ENCODE measurements around the gene FAM168A.

The FAM168A gene

DNA sequence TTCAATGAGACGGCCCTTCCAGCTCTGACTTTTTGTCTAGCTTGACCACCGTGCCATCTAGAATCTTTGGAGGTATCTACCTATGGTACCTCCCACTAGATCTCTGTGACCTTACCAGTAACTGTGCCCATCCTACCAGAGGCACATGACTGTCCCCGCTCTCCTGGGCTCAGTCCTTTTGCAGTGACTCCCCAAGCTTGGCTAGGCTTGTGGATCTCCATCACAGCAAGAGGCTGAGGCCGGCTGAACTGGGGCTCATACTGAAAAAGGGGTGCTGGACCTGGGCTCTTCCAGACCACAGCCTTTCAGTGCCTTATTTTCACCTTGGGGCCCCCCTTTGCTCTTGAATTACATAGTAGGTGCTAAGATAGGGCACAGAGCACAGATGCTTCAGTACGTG is 194.4 kb downstream of the FAM168A start:
- H3K9me2 ChIP-seq (replicated peaks; ENCODE audit: insufficient read depth, low read length): no peaks in the 10 kb centered on the region
- H2AFZ ChIP-seq (ENCODE audit: low read depth, low read length, severe bottlenecking): no peak overlapping the region
- H3K9me3 ChIP-seq (ENCODE audit: insufficient read depth, low read length): no peaks in the 10 kb centered on the region
- H3K36me3 ChIP-seq (ENCODE audit: low read length): no peaks in the 10 kb centered on the region
- no peak overlapping the region for H3K27ac ChIP-seq (ENCODE audit: low read depth, low read length)
- H3K9ac ChIP-seq (ENCODE audit: low read length): no peak overlapping the region
- H3K4me2 ChIP-seq (ENCODE audit: low read depth, low read length, poor library complexity, severe bottlenecking): no peak overlapping the region
- H4K20me1 ChIP-seq (ENCODE audit: low read depth, low read length): no peaks in the 10 kb centered on the region
- TF ChIP-seq, protein P1, sequence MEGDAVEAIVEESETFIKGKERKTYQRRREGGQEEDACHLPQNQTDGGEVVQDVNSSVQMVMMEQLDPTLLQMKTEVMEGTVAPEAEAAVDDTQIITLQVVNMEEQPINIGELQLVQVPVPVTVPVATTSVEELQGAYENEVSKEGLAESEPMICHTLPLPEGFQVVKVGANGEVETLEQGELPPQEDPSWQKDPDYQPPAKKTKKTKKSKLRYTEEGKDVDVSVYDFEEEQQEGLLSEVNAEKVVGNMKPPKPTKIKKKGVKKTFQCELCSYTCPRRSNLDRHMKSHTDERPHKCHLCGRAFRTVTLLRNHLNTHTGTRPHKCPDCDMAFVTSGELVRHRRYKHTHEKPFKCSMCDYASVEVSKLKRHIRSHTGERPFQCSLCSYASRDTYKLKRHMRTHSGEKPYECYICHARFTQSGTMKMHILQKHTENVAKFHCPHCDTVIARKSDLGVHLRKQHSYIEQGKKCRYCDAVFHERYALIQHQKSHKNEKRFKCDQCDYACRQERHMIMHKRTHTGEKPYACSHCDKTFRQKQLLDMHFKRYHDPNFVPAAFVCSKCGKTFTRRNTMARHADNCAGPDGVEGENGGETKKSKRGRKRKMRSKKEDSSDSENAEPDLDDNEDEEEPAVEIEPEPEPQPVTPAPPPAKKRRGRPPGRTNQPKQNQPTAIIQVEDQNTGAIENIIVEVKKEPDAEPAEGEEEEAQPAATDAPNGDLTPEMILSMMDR (IDR thresholded peaks at IDR 0.05; ENCODE audit: insufficient read depth, low read length, poor library complexity, severe bottlenecking): no peak
- no peak for TF ChIP-seq EZH2phosphoT487 (conservative IDR thresholded peaks at IDR 0.05; ENCODE audit: low read length)
- no peak overlapping the region for H3K4me3 ChIP-seq (ENCODE audit: insufficient read depth, low read length, poor library complexity, severe bottlenecking)
- 0 out of 2 replicates have a peak, but pooled peaks cover 6% of the 10 kb centered on the region for H3F3A ChIP-seq (ENCODE audit: insufficient read depth)
- H3K27me3 ChIP-seq (ENCODE audit: low read length): no peaks in the 10 kb centered on the region
- H3K79me2 ChIP-seq (ENCODE audit: insufficient read depth, low read length): no peaks in the 10 kb centered on the region

DNA sequence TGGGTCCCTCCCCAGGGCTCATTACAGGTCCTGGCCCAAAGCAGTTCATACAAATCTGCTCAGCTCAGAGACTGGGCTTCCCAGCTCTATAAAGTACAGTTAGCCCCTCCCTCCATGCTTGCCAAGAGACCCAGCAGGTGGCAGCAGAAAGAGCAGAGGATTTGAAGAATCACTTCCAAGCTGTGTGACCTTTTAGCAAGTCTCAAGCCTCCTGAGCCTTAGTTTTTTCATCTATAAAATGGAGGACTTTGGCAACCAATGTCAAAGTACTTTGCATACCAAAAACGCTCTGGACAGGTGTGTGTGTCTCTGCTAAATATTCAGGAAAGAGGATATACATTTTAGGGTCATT is 195.1 kb downstream of the FAM168A start:
- H3K27me3 ChIP-seq (ENCODE audit: low read length): no peaks in the 10 kb centered on the region
- H3K9ac ChIP-seq (ENCODE audit: low read length): no peak overlapping the region
- no peak for TF ChIP-seq EZH2phosphoT487 (conservative IDR thresholded peaks at IDR 0.05; ENCODE audit: low read length)
- TF ChIP-seq, protein P1 (IDR thresholded peaks at IDR 0.05; ENCODE audit: insufficient read depth, low read length, poor library complexity, severe bottlenecking): peak; percentile 25
- no peaks in the 10 kb centered on the region for H4K20me1 ChIP-seq (ENCODE audit: low read depth, low read length)
- H3K4me3 ChIP-seq (ENCODE audit: insufficient read depth, low read length, poor library complexity, severe bottlenecking): no peak overlapping the region
- H3K27ac ChIP-seq (ENCODE audit: low read depth, low read length): no peak overlapping the region
- no peak overlapping the region for H2AFZ ChIP-seq (ENCODE audit: low read depth, low read length, severe bottlenecking)
- H3F3A ChIP-seq (ENCODE audit: insufficient read depth): 0 out of 2 replicates have a peak, but pooled peaks cover 6% of the 10 kb centered on the region
- H3K9me3 ChIP-seq (ENCODE audit: insufficient read depth, low read length): no peaks in the 10 kb centered on the region
- H3K79me2 ChIP-seq (ENCODE audit: insufficient read depth, low read length): no peaks in the 10 kb centered on the region
- no peaks in the 10 kb centered on the region for H3K36me3 ChIP-seq (ENCODE audit: low read length)
- H3K4me2 ChIP-seq (ENCODE audit: low read depth, low read length, poor library complexity, severe bottlenecking): no peak overlapping the region
- H3K9me2 ChIP-seq (replicated peaks; ENCODE audit: insufficient read depth, low read length): no peaks in the 10 kb centered on the region

DNA sequence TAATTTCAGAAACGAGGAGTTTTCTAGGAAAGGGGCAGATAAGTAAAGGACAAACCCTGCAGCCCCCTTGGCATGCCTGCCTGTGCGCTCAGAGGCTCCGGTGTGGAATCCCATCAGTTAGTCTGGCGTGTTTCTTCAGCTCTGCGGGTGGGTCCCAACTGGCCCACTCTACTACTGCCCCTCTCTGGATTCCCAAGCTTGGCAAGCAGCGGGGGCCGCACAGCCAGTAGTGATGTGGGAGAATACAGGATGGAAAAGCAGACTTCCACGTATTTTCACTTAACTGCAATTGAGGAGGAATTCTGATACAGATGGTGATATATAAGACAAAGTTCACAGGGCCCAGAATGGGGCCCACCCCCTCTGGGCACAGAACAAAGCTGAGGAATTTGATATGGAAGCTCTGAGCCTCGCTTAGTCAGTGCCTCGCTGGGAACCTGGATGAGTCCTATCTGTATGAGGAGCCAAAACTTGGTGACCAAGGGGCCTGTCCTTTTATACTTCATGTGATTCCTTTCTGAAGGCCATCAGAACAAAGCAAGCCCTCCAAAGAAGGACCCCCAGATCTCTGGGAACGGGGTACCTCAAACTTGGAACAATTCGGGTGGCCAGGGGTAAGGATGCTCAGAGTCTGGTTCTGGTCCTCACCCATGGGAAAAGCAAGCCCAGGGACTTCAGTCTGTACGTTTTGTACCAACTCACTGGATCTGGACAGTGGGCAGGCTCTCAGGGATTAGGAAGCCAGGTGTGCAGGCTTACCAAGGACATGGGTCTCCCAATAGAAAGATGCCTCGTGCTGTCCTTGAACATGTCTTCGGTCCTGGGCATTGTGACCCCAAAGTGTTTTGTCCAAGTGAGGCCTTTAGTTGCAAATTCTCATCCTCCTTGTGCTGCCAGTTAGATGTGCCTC is 195.7 kb downstream of the FAM168A start:
- Histone ChIP-seq H3F3A (ENCODE audit: insufficient read depth) (0 out of 2 replicates have a peak, but pooled peaks cover 6% of the 10 kb centered on the region), H3K36me3 (ENCODE audit: low read length) (no peaks in the 10 kb centered on the region), H3K9me2 (replicated peaks; ENCODE audit: insufficient read depth, low read length) (no peaks in the 10 kb centered on the region), H3K4me3 (ENCODE audit: insufficient read depth, low read length, poor library complexity, severe bottlenecking) (no peak overlapping the region), H3K9ac (ENCODE audit: low read length) (no peak overlapping the region), H4K20me1 (ENCODE audit: low read depth, low read length) (no peaks in the 10 kb centered on the region), H3K79me2 (ENCODE audit: insufficient read depth, low read length) (no peaks in the 10 kb centered on the region), H2AFZ (ENCODE audit: low read depth, low read length, severe bottlenecking) (no peak overlapping the region), H3K9me3 (ENCODE audit: insufficient read depth, low read length) (no peaks in the 10 kb centered on the region), H3K27ac (ENCODE audit: low read depth, low read length) (no peak overlapping the region), H3K4me2 (ENCODE audit: low read depth, low read length, poor library complexity, severe bottlenecking) (no peak overlapping the region), H3K27me3 (ENCODE audit: low read length) (no peaks in the 10 kb centered on the region)
- no peak for TF ChIP-seq EZH2phosphoT487 (conservative IDR thresholded peaks at IDR 0.05; ENCODE audit: low read length)
- TF ChIP-seq, protein P1 (IDR thresholded peaks at IDR 0.05; ENCODE audit: insufficient read depth, low read length, poor library complexity, severe bottlenecking): no peak
